HG02571 (cell line): ENCODE measurements around the gene KCNT1.

ENCODE experiments used
- ATAC-seq: cut with Tn5 transposase; IDR thresholded peaks from one replicate; pipeline ENCODE4 v1.9.1; 2021; ENCODE audit warnings: mild to moderate bottlenecking, moderate library complexity; ENCODE audit not compliant: unreplicated experiment

Gene KCNT1

DNA sequence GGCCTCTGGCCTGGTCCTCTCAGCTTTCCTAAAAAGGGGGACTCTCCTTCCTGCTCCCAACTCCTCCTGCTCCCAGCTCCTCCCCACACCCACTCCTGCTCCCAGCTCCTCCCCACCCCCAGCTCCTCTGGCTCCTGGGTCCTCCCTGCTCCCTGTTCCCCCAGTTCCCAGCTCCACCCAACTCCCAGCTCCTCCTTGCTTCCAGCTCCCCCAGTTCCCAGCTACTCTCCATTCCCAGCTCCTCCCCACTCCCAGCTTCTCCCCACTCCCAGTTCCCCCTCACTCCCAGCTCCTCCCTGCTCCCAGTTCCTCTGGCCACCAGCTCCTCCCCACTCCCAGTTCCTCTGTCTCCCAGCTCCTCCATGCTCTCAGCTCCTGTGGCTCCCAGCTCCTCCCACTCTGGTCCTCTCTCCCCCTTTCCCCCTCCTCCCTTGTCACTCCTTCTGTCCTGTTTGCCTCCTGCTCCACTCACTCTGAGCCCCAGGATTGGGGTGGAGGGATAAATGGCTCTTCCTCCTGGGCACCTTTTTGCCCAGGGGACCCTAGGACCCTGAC is 75.7 kb downstream of the KCNT1 start:
- ATAC-seq: no peak

DNA sequence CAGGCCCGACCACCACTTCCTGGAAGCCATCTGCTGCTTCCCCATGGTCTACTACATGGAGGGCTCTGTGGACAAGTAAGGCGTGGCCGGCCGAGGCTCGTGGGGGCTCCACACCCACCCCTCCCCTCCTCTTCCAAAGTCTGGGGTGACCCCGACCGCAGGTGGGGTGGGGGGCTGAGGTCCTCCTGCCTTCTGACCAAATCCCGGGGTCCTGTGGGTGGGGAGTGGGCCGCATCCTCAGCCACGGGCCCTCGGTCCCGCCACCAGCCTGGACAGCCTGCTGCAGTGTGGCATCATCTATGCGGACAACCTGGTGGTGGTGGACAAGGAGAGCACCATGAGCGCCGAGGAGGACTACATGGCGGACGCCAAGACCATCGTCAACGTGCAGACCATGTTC is 76.4 kb downstream of the KCNT1 start:
- ATAC-seq: no peak

DNA sequence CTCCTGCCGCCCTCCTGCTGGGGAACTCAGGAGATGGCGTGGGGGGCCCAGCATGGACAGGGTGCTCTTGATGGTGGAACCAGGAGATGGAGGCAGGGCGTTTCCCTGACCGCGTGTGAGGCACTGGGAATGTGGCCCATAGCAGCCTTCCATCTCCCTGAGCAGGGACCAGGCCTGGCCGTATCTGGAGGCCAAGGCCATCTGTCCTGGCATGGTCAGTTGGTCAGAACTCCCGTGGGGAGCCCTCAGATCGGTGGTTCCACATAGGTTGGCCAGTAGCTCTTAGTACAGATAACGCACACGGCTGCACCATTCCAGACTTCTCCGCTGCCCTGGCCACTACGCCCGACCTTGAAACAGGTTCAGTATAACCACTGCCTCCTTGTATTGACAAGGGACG is 77.6 kb downstream of the KCNT1 start:
- no peak for ATAC-seq

DNA sequence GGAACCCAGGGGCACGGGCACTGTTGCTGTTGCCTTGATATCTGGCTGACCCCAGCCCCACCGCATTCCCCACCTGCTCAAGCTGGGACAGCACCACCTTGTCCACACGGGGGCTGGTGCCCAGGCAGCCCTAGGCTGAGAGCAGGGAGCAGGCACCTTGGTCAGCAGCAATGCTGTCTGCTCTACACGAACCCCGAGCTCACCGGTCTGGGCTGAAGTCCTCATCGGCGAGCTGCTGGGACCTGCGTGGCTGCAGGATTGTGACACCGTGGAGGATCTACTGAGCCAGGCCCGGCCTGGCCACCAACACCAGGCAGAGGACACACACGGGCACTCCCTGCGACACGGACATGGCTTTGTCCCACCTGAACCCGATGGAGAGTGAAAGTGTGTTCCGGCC is 78.1 kb downstream of the KCNT1 start:
- no peak for ATAC-seq

DNA sequence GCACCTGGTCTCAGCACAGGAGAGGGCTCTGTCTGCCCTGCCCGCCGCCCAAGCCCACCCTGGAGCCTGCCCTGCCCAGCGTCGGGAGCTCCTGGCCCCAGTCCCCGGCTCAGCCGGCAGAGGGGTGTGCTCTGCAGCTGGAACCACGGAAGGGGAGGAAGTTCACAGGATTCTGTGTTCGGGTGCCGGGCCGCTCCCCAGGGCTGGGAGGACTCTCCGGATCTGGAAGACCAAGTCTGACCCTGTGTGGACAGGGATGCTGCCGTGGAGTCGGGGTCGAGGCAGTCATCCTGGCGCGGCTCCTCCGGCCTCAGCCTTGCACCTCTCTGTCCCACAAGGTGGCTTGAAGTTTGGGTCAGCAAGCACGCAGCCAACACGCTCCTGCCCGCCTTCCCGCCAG is 78.6 kb downstream of the KCNT1 start:
- ATAC-seq: no peak

DNA sequence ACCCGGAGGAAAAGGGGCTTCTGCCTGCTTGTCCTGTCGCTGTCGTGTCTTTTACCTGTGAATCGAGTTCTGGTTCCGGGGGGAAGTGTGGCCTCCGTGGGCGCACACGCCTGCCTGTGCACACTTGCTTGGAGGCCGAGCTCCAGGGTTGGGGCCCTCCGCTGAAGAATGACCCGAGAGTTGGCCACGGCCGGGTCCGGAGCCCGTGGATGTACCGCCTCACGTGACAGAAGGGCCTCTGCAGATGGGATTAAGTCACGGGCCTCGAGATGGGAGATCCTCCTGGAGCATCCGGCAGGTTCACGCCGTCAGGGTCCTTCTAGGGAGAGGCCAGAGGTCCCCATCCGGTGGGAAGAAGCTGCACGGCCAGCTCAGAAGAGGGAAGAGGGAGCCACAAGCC is 81.0 kb downstream of the KCNT1 start:
- ATAC-seq: no peak

DNA sequence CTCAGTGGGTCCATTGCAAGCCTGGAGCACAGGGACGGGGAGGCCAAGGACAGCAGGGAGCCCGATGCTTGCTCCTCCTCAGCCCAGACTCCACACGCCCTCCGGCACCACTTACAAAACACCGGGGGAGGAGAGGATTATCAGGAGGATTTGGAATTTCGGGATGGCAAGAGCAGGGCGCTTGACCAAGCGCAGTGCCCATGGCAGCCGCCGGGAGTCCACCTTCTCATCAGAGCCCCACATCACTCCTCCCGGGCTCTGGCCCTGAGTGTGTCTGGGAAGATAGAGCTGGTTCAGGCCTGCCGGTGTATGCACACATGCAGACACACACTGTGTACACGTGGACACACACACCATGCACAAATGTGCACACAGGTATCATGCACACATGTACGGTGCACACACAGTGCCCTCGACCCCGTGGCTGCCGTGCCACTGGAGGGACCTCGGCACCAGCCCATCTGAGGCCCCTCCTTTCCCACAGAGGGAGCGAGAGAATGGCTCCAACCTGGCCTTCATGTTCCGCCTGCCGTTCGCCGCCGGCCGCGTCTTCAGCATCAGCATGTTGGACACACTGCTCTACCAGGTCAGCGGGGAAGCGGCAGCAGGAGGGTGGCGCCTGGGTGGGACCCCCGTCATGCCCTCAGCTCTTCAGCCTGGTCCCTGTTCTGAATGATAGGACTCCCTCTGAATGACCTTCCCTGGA is 81.7 kb downstream of the KCNT1 start:
- ATAC-seq: no peak

DNA sequence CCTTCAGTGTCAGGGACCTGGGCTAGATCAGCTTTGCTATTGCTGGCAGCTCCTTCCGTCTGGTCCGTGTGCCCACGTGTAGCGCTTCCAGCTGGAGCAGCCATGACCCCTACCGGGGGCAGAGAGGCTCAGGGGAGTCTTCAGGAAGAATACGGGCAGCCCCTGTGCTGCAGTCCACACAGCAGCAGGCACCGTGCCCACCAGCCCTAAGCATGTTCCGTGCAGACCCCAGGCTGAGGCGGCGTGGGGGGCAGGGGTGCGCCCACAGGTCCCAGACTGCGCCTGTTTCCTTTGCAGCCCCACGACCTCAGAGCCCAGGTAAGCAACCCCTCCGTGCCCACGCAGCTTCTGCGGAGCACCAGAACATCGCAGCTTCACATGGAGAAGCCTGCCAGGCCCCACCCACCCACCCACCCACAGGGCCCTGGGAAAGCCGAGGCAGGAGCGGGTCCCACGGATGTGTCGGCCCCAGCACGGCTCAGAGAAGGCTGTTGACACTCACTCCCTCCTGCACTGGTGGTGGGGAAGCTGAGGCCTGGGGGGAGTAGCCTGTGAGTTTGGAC is 83.1 kb downstream of the KCNT1 start:
- ATAC-seq: no peak

DNA sequence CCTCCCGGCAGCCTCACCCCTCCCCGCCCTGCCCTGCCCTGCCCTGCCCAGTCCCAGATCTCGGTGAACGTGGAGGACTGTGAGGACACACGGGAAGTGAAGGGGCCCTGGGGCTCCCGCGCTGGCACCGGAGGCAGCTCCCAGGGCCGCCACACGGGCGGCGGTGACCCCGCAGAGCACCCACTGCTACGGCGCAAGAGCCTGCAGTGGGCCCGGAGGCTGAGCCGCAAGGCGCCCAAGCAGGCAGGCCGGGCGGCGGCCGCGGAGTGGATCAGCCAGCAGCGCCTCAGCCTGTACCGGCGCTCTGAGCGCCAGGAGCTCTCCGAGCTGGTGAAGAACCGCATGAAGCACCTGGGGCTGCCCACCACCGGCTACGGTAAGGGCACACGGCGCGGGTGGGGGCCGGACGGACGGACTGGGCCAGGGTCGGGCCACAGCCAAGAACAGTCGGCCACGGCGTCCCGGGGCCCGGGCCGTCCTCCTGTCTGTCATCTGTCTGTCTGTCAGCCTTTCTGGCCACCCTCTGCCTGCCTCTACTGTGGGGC is 84.2 kb downstream of the KCNT1 start:
- no peak for ATAC-seq

DNA sequence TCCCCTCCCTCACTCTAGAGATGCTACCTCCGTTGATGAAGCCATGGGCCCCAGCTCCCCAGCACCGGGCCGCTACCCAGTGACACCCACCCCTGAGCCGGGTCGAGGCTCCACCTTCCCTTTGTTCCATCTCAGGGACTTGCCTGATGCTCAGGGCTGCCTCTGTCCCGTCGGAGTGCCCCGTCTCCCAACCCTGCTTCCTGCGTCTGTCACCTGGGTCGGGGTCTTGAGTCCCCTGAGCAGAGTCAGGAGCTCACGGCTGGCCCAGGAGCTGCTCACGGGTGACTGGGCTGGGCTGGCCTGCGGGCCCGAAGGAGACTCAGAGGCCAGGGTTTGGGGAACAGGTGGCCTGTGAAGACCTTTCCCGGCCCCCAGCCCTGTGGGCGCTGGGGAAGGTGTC is 85.3 kb downstream of the KCNT1 start:
- no peak for ATAC-seq

DNA sequence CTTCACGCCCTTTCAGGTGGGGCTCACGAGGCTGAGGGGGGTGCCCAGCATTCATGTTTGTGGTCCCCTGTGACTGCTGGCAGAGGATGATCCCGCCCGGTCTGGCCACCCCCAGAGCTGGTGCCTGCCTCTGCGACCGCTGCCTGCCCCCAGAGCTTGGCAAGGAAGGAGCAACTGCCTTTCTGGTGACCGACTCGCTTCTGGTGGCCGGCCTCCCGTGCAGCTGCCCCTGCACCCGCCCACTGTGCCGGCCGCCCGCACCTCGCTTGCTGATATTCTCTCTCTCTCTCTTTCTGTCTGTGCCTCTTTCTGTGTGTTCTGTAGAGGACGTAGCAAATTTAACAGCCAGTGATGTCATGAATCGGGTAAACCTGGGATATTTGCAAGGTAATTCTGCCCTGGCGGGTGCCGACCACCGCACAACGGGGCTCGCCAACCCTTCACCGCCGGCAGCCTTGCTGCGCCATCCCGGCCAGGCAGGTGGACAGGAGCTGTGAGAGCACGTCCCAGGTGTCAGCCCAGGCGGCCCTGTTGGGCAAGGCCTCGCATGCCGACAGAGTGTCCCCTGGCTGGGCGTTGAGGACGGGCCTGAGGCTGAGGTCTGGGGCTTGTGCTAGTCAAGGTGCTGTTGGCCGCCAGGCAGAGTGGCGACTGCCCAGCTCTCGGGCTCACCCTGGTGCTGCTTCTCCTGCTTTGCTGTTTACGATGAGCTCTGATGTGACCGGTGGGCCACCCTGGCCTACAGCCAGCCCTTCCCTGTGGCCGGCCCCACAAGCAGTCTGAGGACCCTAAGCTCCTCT is 86.0 kb downstream of the KCNT1 start:
- no peak for ATAC-seq

DNA sequence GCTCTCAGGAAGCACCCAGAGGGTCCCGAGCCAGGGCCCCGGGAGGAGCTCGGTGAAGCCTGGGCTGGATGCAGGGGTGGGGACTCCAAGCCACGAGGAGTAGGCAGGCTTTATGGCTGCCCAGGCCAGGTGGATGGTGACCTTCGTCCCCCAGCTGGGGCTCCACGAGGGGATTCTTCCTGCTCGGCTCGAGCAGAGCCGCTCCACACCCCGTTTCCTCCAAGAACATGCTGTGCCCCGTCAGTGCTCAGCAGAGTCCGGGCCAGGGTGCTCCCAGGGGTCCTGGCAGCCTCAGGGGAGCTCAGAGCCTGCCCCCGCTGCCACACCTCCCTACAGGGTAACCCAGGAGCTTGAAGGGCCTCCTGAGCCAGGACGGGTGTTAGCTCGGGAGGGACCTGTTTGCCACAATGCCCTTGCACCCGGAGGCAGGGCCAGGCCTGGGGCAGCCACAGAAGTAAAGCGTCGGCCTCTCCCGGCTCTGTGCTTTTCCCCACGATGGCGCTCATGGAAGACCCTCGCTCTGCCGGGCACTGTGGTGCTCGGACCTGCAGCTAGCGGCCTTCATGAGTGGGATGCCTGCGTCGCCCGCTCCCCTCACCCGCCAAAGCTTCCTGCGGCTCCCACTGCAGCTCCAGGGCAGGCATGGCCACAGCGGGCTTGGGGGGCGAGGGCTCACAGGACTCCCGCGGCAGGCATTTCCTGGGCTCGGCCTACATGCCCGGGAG is 86.8 kb downstream of the KCNT1 start:
- ATAC-seq: no peak

DNA sequence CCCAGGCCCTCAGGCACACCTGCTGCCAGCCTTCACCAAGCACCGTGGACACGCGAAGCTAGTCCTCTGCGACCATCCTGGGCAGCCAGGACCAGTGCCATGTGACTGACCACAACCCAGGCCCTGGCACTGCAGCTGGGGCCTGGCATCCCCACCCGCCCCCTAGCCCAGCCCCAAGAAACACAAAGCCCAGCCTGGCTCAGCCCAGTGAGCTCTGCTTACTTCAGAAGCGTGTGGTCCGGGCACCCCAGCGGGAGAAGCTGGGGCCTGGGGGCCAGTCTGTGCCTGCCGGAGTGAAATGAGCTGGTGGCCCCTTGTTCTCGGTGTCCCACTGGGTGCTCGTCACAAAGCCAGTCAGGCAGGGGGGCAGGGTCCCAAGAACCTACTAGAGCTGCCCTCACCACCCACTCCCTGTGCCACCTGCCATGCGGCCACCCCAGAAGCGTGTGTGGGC is 87.9 kb downstream of the KCNT1 start:
- ATAC-seq: no peak

DNA sequence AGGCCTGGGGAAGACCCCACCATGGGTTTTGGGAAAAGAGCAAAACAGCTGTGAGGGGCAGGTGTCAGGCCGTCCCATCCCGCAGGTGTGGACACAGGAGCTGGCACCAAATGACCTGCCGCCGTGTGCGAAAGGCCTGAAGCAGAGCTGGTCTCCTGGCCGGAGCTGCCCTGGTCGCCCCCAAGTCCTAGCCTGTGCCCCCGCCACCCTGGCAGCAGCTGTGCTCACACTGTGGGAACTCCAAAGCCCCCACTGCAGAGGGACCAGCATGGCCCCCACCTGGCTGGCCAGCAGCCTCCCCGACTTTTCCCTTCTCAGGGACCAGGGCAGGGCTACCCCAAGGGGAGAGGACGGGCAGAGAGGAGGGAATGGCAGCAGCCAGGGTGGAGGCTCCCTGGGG is 88.4 kb downstream of the KCNT1 start:
- no peak for ATAC-seq

DNA sequence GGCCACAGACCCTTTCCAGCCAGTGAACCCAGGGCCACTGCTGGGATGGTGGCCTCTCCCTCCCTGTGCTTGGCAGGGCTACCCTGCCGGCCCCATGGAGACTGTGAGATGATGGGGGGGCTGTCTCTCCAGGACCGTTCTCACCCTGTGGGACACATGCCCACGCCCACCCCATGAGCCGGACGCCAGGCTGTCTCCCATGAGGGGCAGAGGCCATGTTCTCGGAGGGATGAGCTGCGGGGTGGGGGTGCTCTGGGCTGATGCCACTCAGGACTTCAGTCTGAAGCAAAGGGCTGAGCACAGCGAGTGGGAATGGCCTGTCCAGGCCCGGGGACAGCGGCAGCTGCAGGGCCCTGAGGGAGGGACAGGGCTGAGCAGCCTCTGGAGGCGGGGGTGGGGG is 88.9 kb downstream of the KCNT1 start:
- ATAC-seq: no peak

DNA sequence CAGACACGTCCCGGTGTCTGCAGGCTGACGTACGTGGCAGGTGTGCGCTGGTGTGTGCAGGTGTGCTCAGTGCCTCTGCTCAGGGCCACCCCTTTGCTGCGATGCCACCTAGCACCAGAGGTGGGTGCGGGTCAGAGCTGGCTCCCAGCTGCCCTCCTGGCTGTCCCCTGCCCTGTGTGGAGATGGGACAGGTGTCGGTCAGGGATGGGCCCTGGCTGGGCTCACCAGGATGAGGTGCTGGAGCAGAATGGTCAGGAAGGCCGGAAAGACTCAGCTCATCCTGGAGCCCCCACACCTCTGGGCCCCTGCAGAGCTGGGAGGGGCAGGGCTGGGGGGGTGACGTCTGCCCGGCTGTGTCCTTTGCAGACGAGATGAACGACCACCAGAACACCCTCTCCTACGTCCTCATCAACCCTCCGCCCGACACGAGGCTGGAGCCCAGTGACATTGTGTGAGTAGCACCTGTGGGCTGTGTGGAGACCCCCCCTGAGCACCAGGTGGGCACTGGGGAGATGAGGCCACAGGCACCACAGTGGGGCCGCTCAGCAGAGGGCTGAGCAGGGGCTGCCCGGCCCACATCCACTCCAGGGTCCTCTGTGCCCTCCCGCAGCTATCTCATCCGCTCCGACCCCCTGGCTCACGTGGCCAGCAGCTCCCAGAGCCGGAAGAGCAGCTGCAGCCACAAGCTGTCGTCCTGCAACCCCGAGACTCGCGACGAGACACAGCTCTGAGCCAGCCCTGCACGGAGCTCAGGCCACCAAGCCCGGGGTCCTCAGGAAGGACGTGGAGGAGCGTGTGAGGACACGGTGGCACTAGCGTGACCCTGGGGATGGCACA is 89.7 kb downstream of the KCNT1 start:
- no peak for ATAC-seq

DNA sequence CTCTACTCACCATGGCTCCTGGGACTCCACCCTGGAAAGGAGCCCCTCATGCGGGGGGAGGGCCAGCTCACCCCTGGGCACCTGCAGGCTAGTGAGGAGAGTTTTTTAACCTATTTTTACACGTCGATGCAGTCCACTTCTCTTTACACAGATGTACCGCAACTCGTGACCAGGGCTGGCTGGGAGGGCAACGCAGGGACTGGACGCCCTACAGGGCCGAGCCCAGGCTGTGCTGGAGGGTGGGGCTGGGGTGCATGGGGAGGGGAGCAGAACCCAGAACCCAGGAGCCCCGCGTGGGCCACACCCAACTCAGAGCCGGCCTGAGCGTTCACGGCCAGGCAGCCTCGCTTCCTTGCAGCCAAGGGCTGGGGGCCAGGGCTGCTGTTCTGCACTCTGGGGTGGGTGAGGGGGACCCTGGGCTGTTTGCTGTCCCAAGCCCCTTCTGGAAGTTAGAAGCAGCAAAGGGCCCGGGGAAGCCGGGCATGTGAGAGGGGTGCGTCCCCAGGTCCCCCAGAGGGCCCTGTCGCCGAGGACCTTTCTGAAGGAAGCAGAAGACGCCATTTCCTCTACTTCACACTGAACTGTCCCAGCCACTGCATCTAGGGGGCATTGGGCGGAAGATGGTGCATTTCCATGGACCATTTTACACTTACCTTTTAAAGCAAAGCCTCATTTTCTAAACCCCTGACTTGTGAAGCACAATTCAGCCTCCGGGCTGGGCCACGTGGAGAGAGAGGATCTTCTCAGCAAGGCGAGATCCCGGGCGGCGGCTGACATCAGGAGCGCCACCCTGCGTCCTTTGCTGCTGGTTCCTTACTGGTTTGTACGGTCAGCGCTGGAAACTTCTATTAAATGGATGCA is 90.5 kb downstream of the KCNT1 start:
- no peak for ATAC-seq

DNA sequence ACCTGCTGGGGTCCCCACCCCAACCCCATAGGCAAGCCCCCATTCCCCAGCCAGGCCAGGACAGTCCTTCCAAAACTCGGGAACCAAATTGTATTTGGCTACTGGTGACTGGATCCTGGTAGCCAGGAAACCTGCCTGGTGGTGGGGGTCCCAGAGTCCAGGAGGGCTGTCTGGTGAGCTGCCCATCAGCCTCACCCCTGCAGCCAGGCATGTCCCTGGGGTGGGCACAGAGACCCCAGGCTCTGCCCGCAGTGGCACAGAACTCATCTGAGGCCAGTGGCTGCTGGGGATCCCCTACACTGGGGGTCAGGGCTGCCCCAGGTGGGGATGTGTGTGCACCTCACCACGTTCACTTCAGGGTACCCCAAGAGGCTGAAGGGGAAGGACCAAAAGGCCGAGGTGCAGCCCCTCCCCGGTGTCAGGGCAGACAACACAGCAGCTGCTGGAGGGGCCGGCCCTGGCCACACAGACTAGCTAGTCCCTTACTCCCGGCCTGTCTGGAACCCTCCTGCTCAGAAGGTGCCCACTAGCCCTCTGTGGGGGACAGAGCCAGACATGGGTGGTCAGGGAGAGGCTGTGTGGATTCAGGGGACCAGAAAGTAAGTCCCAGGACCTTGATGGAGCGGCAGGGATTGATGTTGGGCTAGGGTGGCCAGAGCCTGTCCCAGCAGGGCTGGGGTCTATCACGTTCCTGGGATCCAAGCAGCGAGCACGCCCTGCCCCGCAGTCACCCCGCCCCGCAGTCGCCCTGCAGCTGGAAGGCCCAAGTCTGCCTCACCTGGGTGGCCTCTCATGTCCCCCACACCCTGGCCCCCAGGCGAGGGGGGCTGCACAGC is 91.5 kb downstream of the KCNT1 start:
- no peak for ATAC-seq
